Embryonic facial prominence (tissue), 1 donor: Measurements from ENCODE around the gene CHRNA7.

ENCODE experiments used
- DNase-seq: peaks from one replicate; pipeline ENCODE4 v3.0.0-alpha.2; 2016; ENCODE audit errors: extremely low spot score

The CHRNA7 gene

DNA sequence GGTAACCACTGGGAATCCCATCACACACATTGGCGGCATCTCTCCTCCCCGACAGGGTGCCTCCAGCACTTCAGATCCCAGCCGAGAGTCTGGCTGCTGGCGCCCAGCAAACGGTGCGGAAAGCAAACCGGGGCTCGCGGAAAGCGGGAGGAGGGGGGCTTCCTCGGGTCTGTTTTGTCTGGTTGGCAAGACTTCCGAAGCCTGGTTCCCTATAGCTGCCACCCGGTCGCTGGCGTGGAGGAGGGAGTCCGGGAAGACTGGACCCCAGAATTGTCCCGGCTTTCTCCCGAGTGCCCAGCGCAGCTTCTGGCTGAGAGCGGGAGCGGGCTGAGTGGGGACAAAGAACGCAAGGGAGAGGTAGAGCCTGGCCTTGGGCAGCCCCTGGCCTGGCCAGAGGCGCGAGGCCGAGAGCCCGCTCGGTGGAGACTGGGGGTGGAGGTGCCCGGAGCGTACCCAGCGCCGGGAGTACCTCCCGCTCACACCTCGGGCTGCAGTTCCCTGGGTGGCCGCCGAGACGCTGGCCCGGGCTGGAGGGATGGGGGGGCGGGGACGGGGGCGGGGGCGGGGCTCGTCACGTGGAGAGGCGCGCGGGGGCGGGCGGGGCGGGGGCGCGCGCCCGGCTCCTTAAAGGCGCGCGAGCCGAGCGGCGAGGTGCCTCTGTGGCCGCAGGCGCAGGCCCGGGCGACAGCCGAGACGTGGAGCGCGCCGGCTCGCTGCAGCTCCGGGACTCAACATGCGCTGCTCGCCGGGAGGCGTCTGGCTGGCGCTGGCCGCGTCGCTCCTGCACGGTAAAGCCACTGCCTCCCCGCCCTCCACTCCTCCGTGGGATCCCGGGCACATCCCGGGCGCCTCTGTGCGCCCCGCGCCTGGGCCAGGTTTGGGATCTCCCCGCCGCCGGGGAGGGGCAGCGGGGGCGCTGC is at the start of gene CHRNA7:
CHRNA7 (plus strand) TSS at position 654 of the 920 bp plus-strand sequence; CDS start at position 734, 80 bp downstream.
- peak; percentile 57 for DNase-seq

DNA sequence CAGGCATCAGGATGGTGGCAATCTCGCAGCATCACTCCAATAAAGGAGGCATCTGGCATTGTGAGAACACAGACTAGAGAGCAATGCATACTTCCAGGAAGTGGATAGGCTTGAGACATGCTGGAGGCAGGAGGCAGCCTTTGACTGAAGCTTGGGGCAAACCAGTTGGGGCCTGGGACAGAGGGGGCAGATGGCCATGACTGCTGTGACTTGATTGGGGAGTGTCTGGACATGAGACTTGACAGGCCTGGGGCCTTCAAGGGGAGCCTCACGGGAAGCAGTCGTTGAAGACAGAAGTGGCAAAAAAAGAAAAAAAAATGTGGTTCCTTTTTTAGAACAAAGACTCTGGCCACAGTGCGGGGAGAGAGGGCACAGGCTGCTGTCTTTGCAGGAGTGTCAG is 44.7 kb upstream of the CHRNA7 start:
- no peak for DNase-seq

DNA sequence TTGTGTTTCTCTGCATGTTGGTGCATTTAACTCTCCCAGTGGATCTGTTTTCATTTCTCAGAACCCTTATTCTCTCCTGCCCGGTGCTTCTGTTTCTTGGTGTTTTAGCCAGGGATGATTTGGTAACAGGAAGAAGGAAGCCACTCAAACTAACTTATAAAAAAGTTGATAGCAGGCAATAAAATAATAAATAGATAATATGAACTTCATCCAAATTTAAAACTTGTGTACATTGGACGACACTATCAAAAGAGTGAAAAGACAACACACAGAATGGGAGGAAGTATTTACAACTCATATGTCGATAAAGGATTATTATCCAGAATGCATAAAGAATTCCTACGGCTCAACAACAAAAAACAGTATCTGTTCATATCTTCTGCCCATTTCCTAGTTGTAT is 37.3 kb upstream of the CHRNA7 start:
- DNase-seq, result no peak

DNA sequence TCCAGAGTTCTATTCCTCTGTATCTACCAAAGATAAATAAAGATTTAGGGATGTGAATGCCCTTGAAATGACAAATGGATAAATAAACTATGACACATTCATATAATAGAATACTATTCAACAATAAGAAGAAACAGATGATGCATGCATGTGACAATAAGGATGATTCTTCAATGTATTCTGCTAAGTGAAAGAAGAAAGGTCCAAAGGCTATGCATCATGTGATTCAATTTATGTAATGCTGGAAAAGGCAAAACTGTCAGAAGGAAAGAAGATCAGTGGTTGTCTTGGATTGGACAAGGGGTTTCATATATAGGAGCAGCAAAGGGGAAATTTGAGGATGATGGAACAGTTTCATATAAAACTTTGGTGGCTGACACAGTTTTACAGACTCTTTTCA is 32.6 kb upstream of the CHRNA7 start:
- DNase-seq, result no peak

DNA sequence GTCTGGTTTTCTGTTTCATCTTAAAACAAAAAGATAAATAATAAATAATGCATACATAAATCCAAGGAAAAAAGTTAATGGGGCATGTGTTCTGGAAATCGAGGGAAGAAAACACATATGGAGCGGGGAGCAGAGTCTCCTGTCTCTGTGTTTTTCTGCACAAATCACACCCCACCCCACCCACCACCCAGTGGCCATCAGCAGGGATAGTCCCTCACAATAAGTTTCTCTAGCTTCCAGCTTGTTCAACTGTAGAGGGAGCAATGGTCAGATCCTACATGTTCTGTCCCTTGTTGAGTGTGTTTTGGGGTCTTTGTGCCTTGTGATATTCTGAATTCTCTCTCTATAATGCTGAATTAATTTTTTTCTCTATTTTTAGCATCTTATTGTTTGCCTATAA is 26.8 kb upstream of the CHRNA7 start:
- DNase-seq, result no peak

DNA sequence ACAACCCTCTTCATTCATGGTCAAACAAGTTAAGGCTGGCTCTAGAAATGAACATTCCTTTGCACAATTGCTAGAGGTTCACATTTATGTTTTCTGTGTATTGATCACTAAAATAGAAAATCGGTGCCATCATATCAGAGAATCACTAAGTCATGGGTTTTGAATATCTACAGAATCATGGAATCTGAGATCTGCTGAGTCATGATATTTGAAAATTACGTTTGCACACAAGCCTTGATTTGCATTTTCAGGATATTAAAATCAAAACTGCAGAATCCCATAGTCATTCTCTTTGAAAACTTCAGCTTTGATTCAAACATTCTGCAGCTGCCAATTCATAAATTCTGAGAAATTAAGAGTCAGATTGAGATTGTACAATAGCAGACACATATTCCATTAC is 26.1 kb upstream of the CHRNA7 start:
- no peak for DNase-seq

DNA sequence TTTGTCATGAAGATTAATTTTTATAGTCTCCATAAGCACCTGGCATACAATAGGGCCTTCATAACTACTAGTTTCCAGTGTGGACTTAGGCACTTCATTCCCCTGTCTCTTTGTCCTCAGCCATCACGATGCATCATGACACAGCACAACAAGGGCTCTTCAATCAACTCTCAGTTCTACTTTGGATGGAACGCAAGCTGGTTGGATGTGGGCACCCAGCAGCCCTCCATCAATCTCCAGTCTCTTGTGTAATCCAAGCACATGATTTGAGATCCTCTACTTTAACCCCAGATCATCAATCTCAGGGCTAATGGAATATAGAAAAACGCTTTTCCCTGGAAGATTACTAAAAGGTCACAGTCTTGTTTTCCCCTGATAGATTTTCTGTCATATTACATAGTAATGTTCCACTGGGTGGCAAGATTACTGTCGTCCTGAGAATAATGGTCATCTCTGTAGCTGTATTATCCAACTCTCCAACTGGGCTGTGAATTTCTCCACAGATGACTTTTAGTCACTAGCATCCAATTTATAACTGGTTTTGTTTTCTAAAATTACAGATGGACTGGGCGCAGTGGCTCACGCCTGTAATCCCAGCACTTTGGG is 22.9 kb upstream of the CHRNA7 start:
- no peak for DNase-seq

DNA sequence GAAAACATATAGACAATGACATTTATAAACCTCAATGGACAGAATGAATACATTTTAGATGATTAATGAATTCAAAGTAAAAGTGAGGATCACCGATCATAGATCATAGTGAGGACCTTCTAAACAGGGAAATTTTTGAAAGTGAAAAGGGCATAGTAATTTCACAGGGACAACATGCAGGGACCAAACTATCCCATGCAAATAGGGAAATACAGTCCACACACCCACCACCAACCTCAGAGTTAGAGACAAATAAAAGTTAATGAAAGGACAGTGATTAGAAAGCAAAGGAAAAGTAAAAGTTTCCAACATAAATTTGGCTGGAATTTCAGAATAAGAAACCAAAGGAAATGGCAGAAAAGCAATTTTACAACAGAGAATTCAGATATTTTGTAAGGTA is 15.4 kb upstream of the CHRNA7 start:
- DNase-seq, result no peak

DNA sequence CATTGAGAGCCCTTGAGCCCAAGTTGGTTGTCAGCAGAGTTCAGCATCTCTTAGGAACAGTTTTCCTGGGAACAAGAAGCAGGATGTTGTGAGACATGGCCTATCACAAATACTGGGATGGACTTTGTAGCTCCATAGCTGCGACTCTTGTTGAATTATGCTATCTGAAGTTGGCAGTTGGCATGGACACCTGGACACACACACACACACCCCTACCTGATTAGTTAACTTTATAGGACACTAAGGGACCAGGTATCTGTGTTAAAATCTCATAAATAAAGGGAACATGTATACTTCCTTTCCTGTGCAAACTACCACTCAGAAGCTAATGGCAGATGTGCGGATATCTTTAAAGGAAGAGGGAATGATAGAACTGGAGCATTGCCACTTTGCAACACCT is 10.2 kb upstream of the CHRNA7 start:
- DNase-seq, result no peak

DNA sequence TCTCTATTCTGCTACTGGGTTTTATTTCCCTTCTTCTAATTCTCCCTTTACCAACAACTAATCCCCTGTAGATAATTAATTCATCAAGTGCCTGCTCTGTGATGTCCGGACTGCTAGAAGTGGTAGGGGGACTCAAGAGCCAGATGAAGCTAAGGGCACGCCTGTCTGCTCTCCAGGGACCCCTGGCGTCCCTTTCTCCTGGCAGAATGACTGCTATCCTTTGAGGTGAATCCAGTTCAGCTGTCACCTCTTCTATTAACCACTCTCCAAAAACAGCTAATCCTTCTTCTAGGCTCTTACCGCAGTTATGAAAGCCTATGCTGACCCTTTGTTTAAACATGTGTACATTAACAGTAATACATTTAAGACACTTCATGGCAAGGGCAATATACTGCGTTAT is 1.4 kb upstream of the CHRNA7 start:
- DNase-seq, result no peak

DNA sequence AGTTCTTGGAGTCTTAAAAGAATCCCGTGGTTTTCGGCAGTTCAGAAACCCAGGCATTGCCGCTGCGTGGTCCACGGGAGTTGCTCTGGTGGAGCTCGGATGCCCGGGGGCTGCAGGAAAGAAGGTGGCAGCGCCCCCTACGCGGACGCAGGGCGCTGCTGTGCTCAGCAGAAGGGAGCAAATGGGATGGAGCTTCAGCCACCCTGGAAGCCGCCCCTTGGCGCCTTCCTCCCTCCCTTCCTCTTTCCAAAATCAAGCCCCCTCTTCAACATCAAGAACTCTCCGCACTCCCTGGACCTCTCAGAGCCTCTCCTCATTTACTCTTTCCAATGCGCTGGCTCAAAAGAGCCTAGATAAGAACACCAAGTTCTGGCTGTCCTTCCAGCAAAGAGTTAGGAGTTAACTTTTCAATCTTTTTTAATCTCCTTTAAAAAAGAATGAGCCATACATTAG is 880 bp upstream of the CHRNA7 start:
- DNase-seq, result peak; percentile 33

DNA sequence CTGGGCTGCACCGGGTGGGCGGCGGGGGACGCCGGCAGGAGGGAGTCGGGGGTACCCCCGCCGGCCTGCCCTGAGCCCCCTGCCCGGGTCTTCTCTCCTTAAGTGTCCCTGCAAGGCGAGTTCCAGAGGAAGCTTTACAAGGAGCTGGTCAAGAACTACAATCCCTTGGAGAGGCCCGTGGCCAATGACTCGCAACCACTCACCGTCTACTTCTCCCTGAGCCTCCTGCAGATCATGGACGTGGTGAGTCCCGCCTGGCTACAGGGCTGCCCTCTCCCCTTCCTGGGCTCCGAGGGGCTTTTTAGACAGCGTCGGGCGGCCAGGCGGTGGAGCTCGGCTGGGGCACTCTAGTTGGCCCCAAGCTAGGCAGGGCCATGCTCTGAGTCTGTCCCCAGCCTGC is 480 bp downstream of the CHRNA7 start:
- no peak for DNase-seq

DNA sequence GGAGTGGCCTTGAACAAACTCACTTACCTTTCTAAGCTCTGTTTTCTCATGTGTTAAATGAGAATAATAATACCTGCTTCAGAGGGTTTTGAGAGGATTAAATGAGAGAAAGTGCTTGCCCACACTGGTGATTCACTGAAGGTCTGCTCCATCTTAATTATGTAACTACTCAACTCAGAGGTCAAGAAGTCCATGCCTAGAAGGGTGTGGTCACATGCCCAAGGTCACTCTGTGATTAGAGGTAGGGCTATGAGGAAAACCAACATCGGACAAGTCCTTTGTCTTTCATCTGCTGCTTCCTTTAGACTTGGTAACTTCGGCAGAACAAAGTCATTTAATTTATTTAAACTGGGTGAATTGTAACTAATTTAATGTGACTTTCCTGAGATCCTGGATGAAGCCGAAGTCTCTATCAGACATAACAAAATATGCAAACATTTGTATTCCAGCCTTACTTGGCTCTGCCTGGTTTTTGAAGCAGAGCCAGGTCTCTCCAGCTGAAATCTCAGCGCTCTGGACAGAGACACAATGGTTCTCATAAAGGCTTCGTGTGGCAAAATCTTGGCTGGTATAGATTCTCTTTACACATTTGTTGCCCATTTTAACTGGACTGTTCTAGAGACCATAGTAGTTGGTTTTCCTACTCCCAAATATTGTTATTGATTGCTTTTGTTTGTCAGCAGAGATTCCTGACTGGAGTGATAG is 3.0 kb downstream of the CHRNA7 start:
- no peak for DNase-seq

DNA sequence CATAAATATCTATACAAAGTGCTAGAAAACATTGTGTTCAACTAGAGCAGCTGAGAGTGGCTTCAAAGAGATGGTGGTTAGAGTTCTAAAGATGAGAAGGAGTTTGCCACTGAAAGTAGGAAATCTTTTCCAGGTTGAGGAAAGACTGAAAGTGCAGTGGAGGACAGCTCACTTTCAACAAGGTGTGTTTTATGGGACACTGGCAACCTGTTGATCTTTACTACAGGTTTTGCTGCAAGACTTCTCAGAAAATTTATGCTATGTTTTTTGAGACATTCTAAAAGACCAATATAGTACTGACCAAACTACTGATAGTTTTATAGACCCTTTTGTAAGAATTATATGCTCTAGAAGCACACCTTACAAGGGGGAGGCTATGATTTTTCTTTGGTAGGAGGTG is 3.8 kb downstream of the CHRNA7 start:
- no peak for DNase-seq

DNA sequence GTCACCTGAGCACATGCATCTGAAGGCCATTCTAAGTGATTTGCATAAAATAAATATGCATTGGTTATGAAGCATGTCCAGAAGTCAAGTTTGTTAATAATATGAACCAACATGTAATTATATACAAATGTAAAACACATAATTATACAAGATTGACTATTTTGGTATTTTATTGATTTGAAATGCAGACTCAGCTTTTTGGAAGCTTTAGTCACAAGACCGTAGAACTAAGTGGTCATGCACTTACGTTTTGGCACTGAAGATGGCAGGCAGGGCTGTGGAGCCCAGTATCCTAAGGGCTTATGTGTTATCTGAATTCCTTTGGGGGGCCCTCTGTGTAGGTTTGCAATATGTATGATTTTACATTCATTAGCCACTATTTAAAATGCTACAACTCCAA is 5.0 kb downstream of the CHRNA7 start:
- DNase-seq, result no peak

DNA sequence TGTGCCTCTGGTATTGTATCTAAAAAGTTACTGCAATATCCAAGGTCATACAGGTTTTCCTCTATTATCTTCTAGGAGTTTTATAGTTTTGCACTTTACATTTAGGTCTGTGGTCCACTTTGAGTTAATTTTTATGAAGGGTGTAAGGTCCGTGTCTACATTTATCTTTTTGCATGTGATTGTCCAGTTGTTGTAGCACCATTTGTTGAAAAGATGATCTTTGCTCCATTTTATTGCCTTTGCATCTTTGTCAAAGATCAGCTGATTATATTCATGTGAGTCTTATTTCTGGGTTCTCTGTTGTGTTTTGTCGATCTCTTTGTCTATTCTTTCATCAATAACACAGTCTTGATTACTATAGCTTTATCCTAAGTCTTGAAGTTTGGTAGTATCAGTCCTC is 6.7 kb downstream of the CHRNA7 start:
- DNase-seq, result no peak

DNA sequence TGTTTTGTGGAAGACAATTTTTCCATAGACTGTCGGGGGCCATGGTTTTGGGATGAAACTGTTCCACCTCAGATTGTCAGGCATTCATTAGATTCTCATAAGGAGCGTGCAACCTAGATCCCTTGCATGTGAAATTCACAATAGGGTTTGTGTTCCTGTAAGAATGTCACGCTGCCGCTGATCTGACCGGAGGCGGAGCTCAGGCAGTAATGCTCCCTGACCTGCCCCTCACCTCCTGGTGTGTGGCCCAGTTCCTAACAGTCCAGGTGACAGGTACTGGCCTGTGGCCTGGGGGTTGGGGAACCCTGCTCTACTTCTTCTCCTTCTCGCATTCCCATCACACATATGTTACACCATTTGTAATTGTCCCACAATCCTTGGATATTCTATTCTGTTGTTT is 11.0 kb downstream of the CHRNA7 start:
- no peak for DNase-seq

DNA sequence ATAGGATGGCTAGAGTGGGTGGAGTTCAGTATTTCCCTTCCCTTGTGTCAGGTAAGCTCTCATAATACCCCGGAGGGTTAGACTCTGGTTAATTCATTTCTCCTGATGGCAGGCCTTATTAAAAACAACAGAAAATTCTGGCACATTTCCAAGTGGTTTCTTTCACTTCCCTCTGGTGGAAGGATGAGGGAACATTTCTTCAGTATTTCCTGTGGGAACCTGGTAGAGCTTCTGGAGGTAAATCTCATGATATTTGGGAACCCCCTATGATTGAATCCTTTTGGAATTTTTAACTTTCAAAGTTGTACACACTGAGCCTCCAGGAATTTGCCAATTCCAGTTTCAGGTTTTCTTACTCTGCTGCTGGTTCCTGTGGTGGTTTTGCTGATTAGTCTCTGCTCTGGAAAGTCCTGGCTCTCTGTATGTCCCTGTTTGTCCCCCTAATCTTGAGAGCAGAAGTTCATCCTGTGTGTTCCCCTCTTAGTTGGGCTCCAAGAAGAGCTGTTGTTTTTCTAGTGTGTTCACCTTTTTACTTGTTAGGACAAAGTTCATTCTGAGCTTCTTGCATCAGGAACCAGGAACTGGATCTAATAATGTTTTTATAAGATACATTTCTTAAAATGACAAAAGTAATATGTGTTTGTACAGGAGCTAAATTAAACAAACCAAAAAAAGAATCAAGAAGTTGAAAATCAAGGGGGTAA is 12.1 kb downstream of the CHRNA7 start:
- DNase-seq, result no peak

DNA sequence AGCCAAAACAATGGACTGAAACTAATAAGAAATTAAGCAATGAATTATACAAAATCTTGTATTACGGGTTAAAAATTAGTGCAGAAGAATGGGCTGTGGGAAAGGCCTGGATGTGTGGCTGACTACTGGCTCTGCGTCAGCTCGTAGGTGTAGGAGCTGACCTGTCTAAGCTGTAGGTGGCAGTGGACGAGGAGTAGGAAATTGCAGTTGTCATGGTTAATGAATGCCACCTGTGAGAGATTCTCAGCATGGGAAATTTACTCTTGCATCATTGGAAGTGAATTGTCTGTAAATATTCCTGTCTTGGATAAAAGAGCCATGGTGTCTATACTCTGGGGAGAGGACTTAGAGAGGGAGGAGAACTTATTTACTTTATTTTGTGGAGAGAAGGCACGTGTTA is 23.4 kb downstream of the CHRNA7 start:
- DNase-seq, result no peak

DNA sequence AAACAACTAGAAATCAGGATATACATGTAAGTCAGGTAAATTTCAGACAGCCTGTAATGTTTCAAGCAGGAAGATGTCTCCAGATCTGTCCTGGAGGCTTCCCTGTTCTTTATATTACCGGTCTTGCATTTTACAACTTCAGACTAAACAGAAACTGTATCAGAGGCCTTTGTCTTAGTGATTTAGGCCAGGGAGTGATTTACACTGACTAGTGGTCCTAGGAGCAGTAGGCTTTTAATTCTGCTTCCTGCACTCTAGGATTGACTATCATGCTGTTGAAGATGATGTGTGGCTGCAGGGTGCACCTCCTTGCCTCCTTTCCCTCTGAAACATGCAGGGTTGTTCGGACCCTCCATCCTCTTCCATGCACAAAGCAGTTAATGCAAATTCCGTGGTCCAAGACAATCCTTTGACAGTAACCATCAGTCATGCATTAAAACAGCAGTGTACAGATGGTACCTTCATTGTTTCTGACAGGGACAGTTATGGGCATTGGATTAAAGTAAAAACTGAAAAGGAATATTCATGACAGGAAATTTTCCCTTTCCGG is 27.6 kb downstream of the CHRNA7 start:
- DNase-seq, result no peak

DNA sequence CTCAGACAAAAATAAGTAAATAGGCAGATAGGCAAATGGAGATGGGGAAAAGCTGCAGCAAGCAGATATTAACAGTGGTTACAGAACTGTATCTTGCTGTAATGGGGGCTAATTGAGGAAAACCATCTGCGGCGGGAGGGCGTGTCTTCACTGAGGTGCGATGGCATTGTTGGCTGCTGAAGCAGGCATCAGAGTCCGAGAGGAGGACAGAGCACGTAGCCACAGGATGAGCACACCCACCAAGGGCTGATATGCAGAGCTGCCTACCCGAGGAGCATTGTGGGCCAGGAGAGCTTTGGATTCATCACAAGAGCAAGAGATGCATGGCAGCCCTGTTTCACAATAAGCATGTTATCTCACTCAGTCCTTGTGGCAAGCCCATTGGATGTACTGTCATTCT is 30.4 kb downstream of the CHRNA7 start:
- DNase-seq, result no peak

DNA sequence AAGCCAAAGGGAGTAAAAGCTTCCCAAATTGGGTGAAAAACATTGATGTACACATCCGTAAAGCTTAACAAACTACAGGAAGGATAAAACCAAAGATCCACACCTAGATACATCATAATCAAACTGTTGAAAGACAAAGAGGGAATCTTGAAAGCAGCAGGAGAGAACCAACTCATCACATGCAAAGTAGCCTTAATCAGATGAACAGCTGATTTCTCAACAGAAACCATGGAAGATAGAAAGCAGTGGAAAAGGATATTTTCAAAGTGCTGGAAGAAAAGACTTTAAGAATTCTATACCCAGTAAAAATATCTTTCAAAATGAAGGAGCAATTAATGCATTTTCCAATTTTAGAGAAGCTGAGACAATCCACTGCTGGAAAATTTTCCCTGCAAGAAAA is 36.8 kb downstream of the CHRNA7 start:
- DNase-seq, result no peak
